SK-N-SH treated with all-trans-retinoic acid at 6 μM for 48 hours (cell line): ENCODE results near the gene TKTL1.

Experiments used
- ARNTL ChIP-seq: fragments of 450-650 bp; formaldehyde crosslinking; IDR thresholded peaks from 2 replicates; pipeline ENCODE4 v1.5.0; 2020; ENCODE audit warnings: low read depth, mild to moderate bottlenecking, moderate library complexity, borderline replicate concordance
- RARB ChIP-seq: fragments of 250-450 bp; sonication (Bioruptor Pico); IDR thresholded peaks from 2 replicates; pipeline ENCODE4 v1.8.0; 2021; ENCODE audit warnings: mild to moderate bottlenecking, moderate library complexity
- TOX ChIP-seq: fragments of 250-450 bp; sonication (Bioruptor Pico); IDR thresholded peaks from 2 replicates; pipeline ENCODE4 v1.8.0; 2021; ENCODE audit warnings: mild to moderate bottlenecking, moderate library complexity, borderline replicate concordance
- ZFP3 ChIP-seq: fragments of 250-450 bp; sonication (Bioruptor Pico); IDR thresholded peaks from 2 replicates; pipeline ENCODE4 v1.5.0; 2020; ENCODE audit warnings: mild to moderate bottlenecking, moderate library complexity
- TF ChIP-seq, protein P1 (sequence below): fragments of 250-450 bp; sonication (Bioruptor Pico); IDR thresholded peaks from 2 replicates; pipeline ENCODE4 v1.8.0; 2020; ENCODE audit warnings: mild to moderate bottlenecking, moderate library complexity, borderline replicate concordance

DNA sequence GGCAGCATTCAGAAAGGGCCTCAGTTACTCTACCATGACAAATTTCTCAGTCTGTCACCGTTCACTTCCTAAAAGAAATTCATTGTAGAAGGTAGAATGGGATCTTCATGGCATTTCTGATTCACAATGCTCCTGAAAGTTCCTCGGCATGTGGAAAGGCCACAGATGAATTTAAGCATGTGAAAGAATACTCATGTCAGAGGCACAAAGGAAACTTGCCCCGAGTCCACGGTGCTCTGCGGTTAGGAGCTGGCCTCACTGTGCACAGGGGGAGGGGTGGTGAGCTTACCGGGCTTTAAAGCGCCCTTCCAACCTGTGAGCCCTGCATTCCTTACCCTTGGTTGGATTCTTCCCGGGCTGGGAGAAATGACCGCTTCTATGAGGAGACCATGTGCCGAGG is 9.3 kb downstream of the TKTL1 start:
- TF ChIP-seq RARB (CRISPR knock-in tag) (no peak), ARNTL (CRISPR knock-in tag) (no peak), ZFP3 (CRISPR knock-in tag) (no peak), TOX (no peak)
- TF ChIP-seq, protein P1, sequence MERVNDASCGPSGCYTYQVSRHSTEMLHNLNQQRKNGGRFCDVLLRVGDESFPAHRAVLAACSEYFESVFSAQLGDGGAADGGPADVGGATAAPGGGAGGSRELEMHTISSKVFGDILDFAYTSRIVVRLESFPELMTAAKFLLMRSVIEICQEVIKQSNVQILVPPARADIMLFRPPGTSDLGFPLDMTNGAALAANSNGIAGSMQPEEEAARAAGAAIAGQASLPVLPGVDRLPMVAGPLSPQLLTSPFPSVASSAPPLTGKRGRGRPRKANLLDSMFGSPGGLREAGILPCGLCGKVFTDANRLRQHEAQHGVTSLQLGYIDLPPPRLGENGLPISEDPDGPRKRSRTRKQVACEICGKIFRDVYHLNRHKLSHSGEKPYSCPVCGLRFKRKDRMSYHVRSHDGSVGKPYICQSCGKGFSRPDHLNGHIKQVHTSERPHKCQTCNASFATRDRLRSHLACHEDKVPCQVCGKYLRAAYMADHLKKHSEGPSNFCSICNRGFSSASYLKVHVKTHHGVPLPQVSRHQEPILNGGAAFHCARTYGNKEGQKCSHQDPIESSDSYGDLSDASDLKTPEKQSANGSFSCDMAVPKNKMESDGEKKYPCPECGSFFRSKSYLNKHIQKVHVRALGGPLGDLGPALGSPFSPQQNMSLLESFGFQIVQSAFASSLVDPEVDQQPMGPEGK (CRISPR knock-in tag): no peak
